Activated T-cell treated with anti-CD3 and anti-CD28 coated beads, Interleukin-2, amount 50 U/mL, for 48 hours (primary cell): ENCODE data around the gene CLBA1.
"Not testable (repeated sequence)": the region's sequence is repeated elsewhere in the genome, so short reads cannot be mapped to it uniquely, and the experiment has no call there.

ENCODE experiments used
- DNase-seq, 2 experiments: peaks; one replicate each; pipeline ENCODE4 v3.0.0-alpha.2; 2020

The CLBA1 gene

GRCh38 chr14:105026033-105026785, 40.6 kb downstream of the CLBA1 start:
- no peak for DNase-seq

GRCh38 chr14:105026802-105027563, 41.4 kb downstream of the CLBA1 start:
- no peak for DNase-seq

GRCh38 chr14:105027718-105028117, 42.1 kb downstream of the CLBA1 start:
- not testable (repeated sequence) for DNase-seq

GRCh38 chr14:105028251-105028927, 42.8 kb downstream of the CLBA1 start:
- DNase-seq: no peak

GRCh38 chr14:105029402-105029801, 43.8 kb downstream of the CLBA1 start:
- no peak for DNase-seq

GRCh38 chr14:105030194-105030593, 44.6 kb downstream of the CLBA1 start:
- DNase-seq: no peak

- DNase-seq: no peak
These were observed 45.3 kb downstream of the CLBA1 start for GRCh38 chr14:105030836-105031396.

- not testable (repeated sequence) for DNase-seq
These were observed 46.9 kb downstream of the CLBA1 start for GRCh38 chr14:105032451-105032901.

GRCh38 chr14:105033412-105033900, 47.9 kb downstream of the CLBA1 start:
- DNase-seq: not testable (repeated sequence)

- DNase-seq: no peak
These were observed 48.9 kb downstream of the CLBA1 start for GRCh38 chr14:105034315-105035039.

GRCh38 chr14:105035616-105036015, 50.0 kb downstream of the CLBA1 start:
- not testable (repeated sequence) for DNase-seq

GRCh38 chr14:105039458-105040205, 54.0 kb downstream of the CLBA1 start:
- DNase-seq: no peak

GRCh38 chr14:105041841-105042765, 56.5 kb downstream of the CLBA1 start:
- no peak for DNase-seq

GRCh38 chr14:105042813-105043212, 57.2 kb downstream of the CLBA1 start:
- no peak for DNase-seq

GRCh38 chr14:105043641-105044040, 58.1 kb downstream of the CLBA1 start:
- DNase-seq: no peak
